H1 (cell line): ENCODE measurements around the gene CHST10.

Experiments
- ATF3 ChIP-seq: IDR thresholded peaks from 2 replicates; pipeline ENCODE4 v1.6.1; 2011; ENCODE audit warnings: low read depth, mild to moderate bottlenecking, low read length; ENCODE audit not compliant: insufficient read depth
- CREB1 ChIP-seq: IDR thresholded peaks from 2 replicates; pipeline ENCODE4 v1.6.1; 2012; ENCODE audit warnings: inconsistent platforms
- CTCF ChIP-seq, 3 experiments: IDR thresholded peaks; 1 replicate in 2 of 3; 2 replicates in 1 of 3; pipeline versions ENCODE4 v1.5.1 to v1.6.1; 2011; ENCODE audit warnings: low read length in 3 of 3, mild to moderate bottlenecking in 3 of 3, inconsistent platforms in 2 of 3, low read depth in 1 of 3, moderate library complexity in 1 of 3; ENCODE audit not compliant: insufficient read depth in 1 of 3; ENCODE audit errors: control extremely low read depth in 1 of 3
- JUND ChIP-seq: IDR thresholded peaks from 2 replicates; pipeline ENCODE4 v1.6.1; 2011; ENCODE audit warnings: mild to moderate bottlenecking, improper control_type of control experiment, low read length
- POLR2AphosphoS5 ChIP-seq: IDR thresholded peaks from 2 replicates; pipeline ENCODE4 v1.6.1; 2011; ENCODE audit warnings: low read depth, low read length
- SAP30 ChIP-seq: fragments of 300-600 bp; sonication (generic); IDR thresholded peaks from 2 replicates; pipeline ENCODE4 v1.7.1; 2012; ENCODE audit warnings: low read length, moderate library complexity, mild to moderate bottlenecking, inconsistent platforms; ENCODE audit not compliant: insufficient read depth, insufficient replicate concordance

- TF ChIP-seq CREB1, result no peak
- peak; percentile 29 to 45 (median 37); a peak in 3 of 4 replicates for TF ChIP-seq CTCF (IDR thresholded peaks at IDR 0.05; ENCODE audit: control extremely low read depth in 1 of 3, insufficient read depth in 1 of 3, low read depth in 1 of 3, low read length in 3 of 3)
- no peak for TF ChIP-seq POLR2AphosphoS5
- TF ChIP-seq ATF3, result no peak
- TF ChIP-seq JUND, result no peak
- TF ChIP-seq SAP30, result no peak
These were observed 10.3 kb upstream of the CHST10 start for GRCh38 chr2:100427627-100428258.
